Vagina (tissue), 2 donors: ENCODE data around the gene ADGRL3.

Experiments
- POLR2AphosphoS5 ChIP-seq, 2 donors: sonication (generic); formaldehyde crosslinking; IDR thresholded peaks; one replicate each; pipeline ENCODE4 v1.9.0; 2017; ENCODE audit warnings: antibody characterized with exemption in 2 of 2, mild to moderate bottlenecking in 2 of 2, low read depth in 1 of 2; ENCODE audit not compliant: insufficient read depth in 1 of 2
- TF ChIP-seq, protein P1 (sequence below), 3 experiments: fragments of 450-650 bp in 2 of 3; fragments of 200-600 bp in 1 of 3; sonication (generic) in 1 of 3; IDR thresholded peaks; one replicate each; pipeline ENCODE4 v1.5.1; 2017 to 2019; ENCODE audit warnings: antibody characterized with exemption in 3 of 3, mild to moderate bottlenecking in 2 of 3, moderate library complexity in 2 of 3

GRCh38 chr4:62077406-62077805, 877.3 kb downstream of the ADGRL3 start:
- TF ChIP-seq, protein P1, sequence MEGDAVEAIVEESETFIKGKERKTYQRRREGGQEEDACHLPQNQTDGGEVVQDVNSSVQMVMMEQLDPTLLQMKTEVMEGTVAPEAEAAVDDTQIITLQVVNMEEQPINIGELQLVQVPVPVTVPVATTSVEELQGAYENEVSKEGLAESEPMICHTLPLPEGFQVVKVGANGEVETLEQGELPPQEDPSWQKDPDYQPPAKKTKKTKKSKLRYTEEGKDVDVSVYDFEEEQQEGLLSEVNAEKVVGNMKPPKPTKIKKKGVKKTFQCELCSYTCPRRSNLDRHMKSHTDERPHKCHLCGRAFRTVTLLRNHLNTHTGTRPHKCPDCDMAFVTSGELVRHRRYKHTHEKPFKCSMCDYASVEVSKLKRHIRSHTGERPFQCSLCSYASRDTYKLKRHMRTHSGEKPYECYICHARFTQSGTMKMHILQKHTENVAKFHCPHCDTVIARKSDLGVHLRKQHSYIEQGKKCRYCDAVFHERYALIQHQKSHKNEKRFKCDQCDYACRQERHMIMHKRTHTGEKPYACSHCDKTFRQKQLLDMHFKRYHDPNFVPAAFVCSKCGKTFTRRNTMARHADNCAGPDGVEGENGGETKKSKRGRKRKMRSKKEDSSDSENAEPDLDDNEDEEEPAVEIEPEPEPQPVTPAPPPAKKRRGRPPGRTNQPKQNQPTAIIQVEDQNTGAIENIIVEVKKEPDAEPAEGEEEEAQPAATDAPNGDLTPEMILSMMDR (IDR thresholded peaks at IDR 0.05) = no peak
- TF ChIP-seq POLR2AphosphoS5 (IDR thresholded peaks at IDR 0.05; ENCODE audit: insufficient read depth in 1 of 2, low read depth in 1 of 2) = no peak
